HEK293T (cell line): ENCODE data around the gene ZC3H13.

ENCODE experiments used
- FOXM1 ChIP-seq: fragments of 450-650 bp; IDR thresholded peaks from 2 replicates; pipeline ENCODE4 v1.6.1; 2017; ENCODE audit warnings: mild to moderate bottlenecking, borderline replicate concordance
- L3MBTL2 ChIP-seq: fragments of 450-650 bp; conservative IDR thresholded peaks from 2 replicates; pipeline ENCODE4 v1.6.1; 2016; ENCODE audit warnings: mild to moderate bottlenecking
- LEF1 ChIP-seq: fragments of 450-650 bp; IDR thresholded peaks from 2 replicates; pipeline ENCODE4 v1.6.1; 2017; ENCODE audit warnings: mild to moderate bottlenecking, borderline replicate concordance
- PKNOX1 ChIP-seq: fragments of 450-650 bp; IDR thresholded peaks from 2 replicates; pipeline ENCODE4 v1.6.1; 2016
- SP1 ChIP-seq: fragments of 450-650 bp; IDR thresholded peaks from 2 replicates; pipeline ENCODE4 v1.6.1; 2017

- TF ChIP-seq SP1, result no peak
- no peak for TF ChIP-seq PKNOX1
- TF ChIP-seq FOXM1, result no peak
- TF ChIP-seq LEF1, result no peak
- no peak for TF ChIP-seq L3MBTL2
Measured at GRCh38 chr13:45928843-45929242, 123.7 kb downstream of the ZC3H13 start.
